ENCODE measurements around the gene CRLF1.

Gene CRLF1

DNA sequence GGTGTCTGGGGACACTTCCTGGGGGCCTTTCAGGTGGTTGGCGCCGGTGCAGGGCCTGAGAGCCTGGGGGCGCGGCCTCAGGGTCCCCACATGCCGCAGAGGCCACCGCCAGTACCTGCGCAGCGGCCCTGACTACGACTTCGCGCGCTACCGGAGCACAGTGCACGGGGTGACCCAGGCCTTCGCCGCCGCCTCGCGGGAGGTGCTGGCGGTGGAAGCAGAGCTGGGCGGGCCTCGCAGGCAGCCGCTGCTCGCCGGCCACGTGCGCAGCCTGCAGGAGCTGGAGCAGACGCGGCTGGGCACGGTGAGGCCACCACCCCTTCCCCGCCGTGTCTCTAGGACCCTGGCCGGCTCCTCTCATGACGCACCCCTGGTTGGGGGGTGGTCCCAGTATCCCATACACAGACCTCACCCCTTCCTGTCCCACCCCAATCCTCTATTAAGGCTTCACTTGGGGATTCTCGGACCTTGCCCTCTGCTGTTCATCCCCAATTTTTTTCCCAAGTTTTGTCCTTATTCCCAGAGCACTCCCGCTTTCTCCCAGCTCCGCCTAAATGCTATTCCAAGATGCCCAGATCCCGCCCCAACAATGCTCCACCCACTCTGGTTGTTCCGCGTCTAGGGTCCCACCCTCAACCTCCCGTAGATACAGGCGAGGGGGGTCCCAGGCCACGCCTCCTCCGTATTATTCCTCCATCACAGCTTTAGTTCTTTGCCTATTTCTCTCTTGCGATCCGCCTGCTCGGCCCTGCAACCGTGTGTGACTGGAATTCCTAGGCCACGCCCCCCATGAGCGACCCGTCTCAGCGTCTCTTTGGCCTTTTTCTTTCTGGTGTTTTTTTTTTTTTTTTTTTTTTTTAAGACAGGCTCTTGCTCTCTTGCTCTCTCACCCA, 17.0 kb downstream of the CRLF1 start (continued):
- TF ChIP-seq, protein P1, sequence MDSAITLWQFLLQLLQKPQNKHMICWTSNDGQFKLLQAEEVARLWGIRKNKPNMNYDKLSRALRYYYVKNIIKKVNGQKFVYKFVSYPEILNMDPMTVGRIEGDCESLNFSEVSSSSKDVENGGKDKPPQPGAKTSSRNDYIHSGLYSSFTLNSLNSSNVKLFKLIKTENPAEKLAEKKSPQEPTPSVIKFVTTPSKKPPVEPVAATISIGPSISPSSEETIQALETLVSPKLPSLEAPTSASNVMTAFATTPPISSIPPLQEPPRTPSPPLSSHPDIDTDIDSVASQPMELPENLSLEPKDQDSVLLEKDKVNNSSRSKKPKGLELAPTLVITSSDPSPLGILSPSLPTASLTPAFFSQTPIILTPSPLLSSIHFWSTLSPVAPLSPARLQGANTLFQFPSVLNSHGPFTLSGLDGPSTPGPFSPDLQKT (IDR thresholded peaks at IDR 0.05; ENCODE audit: borderline replicate concordance, low read depth, low read length): no peak
- no peak for TF ChIP-seq BCL11A (tag by site-specific recombination; IDR thresholded peaks at IDR 0.05; ENCODE audit: low read depth)
- TF ChIP-seq SP7 (tag by site-specific recombination; IDR thresholded peaks at IDR 0.05): 0 out of 2 replicates have a peak, but pooled peaks have one; percentile 3
- TF ChIP-seq, protein P2, sequence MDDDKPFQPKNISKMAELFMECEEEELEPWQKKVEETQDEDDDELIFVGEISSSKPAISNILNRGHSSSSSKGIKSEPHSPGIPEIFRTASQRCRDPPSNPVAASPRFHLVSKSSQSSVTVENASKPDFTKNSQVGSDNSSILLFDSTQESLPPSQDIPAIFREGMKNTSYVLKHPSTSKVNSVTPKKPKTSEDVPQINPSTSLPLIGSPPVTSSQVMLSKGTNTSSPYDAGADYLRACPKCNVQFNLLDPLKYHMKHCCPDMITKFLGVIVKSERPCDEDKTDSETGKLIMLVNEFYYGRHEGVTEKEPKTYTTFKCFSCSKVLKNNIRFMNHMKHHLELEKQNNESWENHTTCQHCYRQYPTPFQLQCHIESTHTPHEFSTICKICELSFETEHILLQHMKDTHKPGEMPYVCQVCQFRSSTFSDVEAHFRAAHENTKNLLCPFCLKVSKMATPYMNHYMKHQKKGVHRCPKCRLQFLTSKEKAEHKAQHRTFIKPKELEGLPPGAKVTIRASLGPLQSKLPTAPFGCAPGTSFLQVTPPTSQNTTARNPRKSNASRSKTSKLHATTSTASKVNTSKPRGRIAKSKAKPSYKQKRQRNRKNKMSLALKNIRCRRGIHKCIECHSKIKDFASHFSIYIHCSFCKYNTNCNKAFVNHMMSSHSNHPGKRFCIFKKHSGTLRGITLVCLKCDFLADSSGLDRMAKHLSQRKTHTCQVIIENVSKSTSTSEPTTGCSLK (tag by site-specific recombination; IDR thresholded peaks at IDR 0.05): no peak
- TF ChIP-seq, protein P3, sequence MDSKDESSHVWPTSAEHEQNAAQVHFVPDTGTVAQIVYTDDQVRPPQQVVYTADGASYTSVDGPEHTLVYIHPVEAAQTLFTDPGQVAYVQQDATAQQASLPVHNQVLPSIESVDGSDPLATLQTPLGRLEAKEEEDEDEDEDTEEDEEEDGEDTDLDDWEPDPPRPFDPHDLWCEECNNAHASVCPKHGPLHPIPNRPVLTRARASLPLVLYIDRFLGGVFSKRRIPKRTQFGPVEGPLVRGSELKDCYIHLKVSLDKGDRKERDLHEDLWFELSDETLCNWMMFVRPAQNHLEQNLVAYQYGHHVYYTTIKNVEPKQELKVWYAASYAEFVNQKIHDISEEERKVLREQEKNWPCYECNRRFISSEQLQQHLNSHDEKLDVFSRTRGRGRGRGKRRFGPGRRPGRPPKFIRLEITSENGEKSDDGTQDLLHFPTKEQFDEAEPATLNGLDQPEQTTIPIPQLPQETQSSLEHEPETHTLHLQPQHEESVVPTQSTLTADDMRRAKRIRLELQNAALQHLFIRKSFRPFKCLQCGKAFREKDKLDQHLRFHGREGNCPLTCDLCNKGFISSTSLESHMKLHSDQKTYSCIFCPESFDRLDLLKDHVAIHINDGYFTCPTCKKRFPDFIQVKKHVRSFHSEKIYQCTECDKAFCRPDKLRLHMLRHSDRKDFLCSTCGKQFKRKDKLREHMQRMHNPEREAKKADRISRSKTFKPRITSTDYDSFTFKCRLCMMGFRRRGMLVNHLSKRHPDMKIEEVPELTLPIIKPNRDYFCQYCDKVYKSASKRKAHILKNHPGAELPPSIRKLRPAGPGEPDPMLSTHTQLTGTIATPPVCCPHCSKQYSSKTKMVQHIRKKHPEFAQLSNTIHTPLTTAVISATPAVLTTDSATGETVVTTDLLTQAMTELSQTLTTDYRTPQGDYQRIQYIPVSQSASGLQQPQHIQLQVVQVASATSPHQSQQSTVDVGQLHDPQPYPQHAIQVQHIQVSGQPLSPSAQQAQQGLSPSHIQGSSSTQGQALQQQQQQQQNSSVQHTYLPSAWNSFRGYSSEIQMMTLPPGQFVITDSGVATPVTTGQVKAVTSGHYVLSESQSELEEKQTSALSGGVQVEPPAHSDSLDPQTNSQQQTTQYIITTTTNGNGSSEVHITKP (tag by site-specific recombination; IDR thresholded peaks at IDR 0.05): 0 out of 2 replicates have a peak, but pooled peaks have one; percentile 19
- TF ChIP-seq, protein P4, sequence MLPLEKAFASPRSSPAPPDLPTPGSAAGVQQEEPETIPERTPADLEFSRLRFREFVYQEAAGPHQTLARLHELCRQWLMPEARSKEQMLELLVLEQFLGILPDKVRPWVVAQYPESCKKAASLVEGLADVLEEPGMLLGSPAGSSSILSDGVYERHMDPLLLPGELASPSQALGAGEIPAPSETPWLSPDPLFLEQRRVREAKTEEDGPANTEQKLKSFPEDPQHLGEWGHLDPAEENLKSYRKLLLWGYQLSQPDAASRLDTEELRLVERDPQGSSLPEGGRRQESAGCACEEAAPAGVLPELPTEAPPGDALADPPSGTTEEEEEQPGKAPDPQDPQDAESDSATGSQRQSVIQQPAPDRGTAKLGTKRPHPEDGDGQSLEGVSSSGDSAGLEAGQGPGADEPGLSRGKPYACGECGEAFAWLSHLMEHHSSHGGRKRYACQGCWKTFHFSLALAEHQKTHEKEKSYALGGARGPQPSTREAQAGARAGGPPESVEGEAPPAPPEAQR (tag by site-specific recombination; IDR thresholded peaks at IDR 0.05): no peak
- TF ChIP-seq, protein P5, sequence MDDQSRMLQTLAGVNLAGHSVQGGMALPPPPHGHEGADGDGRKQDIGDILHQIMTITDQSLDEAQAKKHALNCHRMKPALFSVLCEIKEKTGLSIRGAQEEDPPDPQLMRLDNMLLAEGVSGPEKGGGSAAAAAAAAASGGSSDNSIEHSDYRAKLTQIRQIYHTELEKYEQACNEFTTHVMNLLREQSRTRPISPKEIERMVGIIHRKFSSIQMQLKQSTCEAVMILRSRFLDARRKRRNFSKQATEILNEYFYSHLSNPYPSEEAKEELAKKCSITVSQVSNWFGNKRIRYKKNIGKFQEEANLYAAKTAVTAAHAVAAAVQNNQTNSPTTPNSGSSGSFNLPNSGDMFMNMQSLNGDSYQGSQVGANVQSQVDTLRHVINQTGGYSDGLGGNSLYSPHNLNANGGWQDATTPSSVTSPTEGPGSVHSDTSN (CRISPR knock-in tag; IDR thresholded peaks at IDR 0.05): peak; percentile 92
- TF ChIP-seq ZNF558 (tag by site-specific recombination; IDR thresholded peaks at IDR 0.05): no peak
- TF ChIP-seq, protein P6, sequence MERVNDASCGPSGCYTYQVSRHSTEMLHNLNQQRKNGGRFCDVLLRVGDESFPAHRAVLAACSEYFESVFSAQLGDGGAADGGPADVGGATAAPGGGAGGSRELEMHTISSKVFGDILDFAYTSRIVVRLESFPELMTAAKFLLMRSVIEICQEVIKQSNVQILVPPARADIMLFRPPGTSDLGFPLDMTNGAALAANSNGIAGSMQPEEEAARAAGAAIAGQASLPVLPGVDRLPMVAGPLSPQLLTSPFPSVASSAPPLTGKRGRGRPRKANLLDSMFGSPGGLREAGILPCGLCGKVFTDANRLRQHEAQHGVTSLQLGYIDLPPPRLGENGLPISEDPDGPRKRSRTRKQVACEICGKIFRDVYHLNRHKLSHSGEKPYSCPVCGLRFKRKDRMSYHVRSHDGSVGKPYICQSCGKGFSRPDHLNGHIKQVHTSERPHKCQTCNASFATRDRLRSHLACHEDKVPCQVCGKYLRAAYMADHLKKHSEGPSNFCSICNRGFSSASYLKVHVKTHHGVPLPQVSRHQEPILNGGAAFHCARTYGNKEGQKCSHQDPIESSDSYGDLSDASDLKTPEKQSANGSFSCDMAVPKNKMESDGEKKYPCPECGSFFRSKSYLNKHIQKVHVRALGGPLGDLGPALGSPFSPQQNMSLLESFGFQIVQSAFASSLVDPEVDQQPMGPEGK (tag by site-specific recombination; IDR thresholded peaks at IDR 0.05): no peak
- TF ChIP-seq FEZF1 (tag by site-specific recombination; IDR thresholded peaks at IDR 0.05): no peak; the same call in 1 of the 2 replicates
- TF ChIP-seq OSR2 (tag by site-specific recombination; IDR thresholded peaks at IDR 0.05): no peak
- TF ChIP-seq, protein P7, sequence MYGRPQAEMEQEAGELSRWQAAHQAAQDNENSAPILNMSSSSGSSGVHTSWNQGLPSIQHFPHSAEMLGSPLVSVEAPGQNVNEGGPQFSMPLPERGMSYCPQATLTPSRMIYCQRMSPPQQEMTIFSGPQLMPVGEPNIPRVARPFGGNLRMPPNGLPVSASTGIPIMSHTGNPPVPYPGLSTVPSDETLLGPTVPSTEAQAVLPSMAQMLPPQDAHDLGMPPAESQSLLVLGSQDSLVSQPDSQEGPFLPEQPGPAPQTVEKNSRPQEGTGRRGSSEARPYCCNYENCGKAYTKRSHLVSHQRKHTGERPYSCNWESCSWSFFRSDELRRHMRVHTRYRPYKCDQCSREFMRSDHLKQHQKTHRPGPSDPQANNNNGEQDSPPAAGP (tag by site-specific recombination; IDR thresholded peaks at IDR 0.05): 0 out of 2 replicates have a peak, but pooled peaks have one; percentile 50
- TF ChIP-seq KLF8 (tag by site-specific recombination; IDR thresholded peaks at IDR 0.05): peak; percentile 27; the same call in 1 of the 2 replicates
- TF ChIP-seq ZNF561 (tag by site-specific recombination; IDR thresholded peaks at IDR 0.05; ENCODE audit: borderline replicate concordance): peak; percentile 20; the same call in 1 of the 2 replicates
- TF ChIP-seq ZNF777 (tag by site-specific recombination; IDR thresholded peaks at IDR 0.05; ENCODE audit: borderline replicate concordance): peak; percentile 10; the same call in 1 of the 2 replicates
- TF ChIP-seq ZNF132 (tag by site-specific recombination; IDR thresholded peaks at IDR 0.05; ENCODE audit: borderline replicate concordance): no peak
- TF ChIP-seq, protein P8, sequence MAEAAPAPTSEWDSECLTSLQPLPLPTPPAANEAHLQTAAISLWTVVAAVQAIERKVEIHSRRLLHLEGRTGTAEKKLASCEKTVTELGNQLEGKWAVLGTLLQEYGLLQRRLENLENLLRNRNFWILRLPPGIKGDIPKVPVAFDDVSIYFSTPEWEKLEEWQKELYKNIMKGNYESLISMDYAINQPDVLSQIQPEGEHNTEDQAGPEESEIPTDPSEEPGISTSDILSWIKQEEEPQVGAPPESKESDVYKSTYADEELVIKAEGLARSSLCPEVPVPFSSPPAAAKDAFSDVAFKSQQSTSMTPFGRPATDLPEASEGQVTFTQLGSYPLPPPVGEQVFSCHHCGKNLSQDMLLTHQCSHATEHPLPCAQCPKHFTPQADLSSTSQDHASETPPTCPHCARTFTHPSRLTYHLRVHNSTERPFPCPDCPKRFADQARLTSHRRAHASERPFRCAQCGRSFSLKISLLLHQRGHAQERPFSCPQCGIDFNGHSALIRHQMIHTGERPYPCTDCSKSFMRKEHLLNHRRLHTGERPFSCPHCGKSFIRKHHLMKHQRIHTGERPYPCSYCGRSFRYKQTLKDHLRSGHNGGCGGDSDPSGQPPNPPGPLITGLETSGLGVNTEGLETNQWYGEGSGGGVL (tag by site-specific recombination; IDR thresholded peaks at IDR 0.05): no peak
- no peak for TF ChIP-seq ZNF776 (tag by site-specific recombination; IDR thresholded peaks at IDR 0.05; ENCODE audit: borderline replicate concordance)
- TF ChIP-seq, protein P9, sequence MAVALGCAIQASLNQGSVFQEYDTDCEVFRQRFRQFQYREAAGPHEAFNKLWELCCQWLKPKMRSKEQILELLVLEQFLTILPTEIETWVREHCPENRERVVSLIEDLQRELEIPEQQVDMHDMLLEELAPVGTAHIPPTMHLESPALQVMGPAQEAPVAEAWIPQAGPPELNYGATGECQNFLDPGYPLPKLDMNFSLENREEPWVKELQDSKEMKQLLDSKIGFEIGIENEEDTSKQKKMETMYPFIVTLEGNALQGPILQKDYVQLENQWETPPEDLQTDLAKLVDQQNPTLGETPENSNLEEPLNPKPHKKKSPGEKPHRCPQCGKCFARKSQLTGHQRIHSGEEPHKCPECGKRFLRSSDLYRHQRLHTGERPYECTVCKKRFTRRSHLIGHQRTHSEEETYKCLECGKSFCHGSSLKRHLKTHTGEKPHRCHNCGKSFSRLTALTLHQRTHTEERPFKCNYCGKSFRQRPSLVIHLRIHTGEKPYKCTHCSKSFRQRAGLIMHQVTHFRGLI (tag by site-specific recombination; IDR thresholded peaks at IDR 0.05): peak; percentile 62; the same call in 1 of the 2 replicates
